GM21723 (cell line): ENCODE data around the gene DCC.

Source experiments
- ATAC-seq: cut with Tn5 transposase; IDR thresholded peaks from one replicate; pipeline ENCODE4 v1.9.1; 2021; ENCODE audit warnings: mild to moderate bottlenecking, moderate library complexity; ENCODE audit not compliant: unreplicated experiment

The DCC gene

GRCh38 chr18:52489396-52490306 is 149.7 kb downstream of the DCC start:
- ATAC-seq, result no peak

DNA sequence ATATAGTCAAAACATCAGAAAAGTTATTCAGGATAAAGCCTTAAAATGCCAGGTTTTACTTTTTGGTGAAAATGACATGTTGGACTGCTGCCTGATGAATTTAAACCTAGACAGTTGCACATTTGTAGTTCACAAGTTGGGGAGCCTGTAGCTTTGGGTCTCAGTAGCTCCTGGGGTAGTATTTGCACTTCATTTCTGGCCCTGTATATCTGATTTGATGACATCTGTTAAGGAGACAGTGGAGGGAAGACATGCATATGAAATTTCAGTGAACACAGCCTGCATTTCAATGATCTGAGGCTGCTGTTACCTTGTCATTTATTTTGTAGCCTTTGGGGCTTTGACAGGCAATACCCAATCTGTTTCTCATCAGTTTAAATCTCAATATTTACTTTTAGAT is 156.4 kb downstream of the DCC start:
- ATAC-seq, result no peak

- no peak for ATAC-seq
Observed at GRCh38 chr18:52499016-52499415, 159.0 kb downstream of the DCC start.

DNA sequence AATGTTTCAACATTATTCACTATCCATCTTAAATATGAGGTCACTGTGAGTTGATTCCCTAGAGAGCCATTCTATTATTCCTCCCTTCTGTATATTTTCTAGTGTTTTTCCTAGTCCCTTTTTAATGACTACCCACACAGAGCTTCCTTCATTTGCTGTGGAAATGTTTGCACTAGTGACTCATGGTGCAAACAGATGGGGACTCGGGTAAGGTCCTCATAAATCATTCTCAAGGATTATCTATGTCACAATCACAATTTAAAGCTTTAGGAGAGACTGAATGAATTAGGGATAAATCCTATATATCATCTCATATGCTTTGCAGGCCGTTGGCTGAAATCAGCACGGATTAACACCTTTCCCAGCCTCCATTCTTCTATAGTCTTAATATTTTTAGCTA is 159.6 kb downstream of the DCC start:
- ATAC-seq, result no peak

- ATAC-seq, result no peak
Observed at GRCh38 chr18:52504589-52504988, 164.6 kb downstream of the DCC start.

DNA sequence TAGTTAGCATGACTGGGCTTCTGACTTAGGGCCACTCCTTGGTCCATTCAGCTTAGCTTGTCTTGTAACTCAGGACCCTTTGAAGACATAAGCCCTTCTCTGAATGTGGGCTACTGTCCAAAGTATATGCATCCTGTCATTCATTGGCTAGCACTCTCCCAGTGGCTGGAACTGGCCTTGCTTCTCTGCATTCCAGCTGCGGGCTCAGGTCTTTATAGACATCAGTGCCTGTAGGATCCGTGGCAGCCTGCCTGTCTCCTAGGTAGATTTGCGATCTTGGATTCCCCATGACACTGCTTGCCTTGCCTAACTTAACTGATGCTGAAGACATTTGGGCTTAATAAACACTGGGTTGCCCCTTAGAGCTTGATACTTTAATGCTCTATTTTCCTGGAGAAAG is 170.1 kb downstream of the DCC start:
- ATAC-seq, result no peak

- no peak for ATAC-seq
Observed at GRCh38 chr18:52518086-52518485, 178.1 kb downstream of the DCC start.

DNA sequence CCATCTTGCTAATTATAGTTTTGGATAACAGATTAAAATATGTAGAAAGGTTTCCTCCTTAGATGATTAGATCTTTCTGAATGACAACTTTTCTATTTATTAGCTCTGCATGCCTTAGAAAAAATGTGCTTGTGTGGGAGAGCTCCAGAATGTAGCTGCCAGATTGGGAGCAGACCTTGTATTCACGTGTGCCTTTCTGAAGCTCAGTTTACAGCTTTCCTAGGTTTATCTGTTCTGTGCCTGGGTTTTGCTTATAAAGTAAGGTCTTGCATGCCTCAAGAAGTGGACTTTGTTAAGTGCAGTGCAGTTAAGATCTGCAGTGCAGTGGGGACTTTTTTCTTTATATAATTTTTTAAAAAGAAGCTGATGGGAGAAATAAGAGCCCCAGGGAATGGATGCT is 179.0 kb downstream of the DCC start:
- ATAC-seq, result no peak

GRCh38 chr18:52523566-52523965 is 183.6 kb downstream of the DCC start:
- no peak for ATAC-seq

GRCh38 chr18:52531836-52532235 is 191.8 kb downstream of the DCC start:
- ATAC-seq, result no peak

DNA sequence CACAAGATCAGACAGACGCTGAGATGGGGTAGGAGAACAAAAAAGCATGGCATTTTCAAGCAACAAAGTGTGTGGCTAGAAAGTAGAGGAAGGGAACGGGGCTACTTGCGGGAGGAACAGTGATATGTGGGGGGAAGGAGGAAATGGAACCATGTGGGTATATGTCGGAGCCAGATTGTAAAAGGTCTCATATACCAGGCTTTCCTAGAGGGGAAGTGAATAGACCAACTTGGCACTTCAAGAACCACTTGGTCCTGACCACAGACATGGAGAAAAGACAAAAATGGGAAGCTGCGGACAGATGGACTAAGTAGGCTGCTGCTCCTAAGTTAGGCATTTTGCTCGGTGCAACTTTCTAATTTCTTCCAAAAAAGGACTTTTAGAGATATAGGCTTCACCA is 196.0 kb downstream of the DCC start:
- no peak for ATAC-seq

DNA sequence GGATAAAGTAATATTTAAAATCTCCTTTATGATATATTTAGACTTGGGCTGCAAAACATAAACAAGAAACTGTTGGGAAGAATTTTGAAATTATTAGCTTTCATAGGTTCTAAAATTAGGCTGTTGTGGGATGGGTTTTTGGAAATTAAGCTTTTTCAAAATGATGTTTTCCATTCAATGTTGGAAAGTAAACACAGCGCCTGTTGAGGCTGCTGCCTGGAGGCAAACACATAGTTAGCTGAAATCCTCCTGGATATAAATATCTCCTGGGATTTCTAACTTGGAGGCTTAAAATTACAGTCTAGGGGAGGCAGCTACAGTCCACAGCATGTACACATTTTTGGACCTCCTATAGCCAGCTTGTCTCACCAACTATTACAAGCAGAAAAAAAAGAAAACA is 197.3 kb downstream of the DCC start:
- ATAC-seq, result no peak

DNA sequence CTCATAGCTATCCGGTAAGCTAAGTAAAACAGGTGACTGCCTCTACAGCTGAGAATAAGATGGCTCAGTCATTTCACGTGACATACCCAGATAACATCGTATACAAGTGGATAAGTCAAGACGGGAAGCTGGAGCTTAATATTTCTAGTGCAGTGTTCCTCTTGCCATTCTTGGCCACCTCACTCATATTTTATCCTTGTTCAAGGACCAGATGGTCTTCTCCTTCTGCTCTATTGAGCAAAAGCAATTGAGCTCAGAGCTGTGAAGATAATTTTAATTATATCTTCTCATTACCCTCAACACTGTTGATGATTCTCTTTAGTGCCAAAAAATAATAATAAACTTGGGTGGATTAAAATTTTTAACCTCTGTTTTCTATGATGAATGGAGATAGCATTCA is 201.1 kb downstream of the DCC start:
- no peak for ATAC-seq

DNA sequence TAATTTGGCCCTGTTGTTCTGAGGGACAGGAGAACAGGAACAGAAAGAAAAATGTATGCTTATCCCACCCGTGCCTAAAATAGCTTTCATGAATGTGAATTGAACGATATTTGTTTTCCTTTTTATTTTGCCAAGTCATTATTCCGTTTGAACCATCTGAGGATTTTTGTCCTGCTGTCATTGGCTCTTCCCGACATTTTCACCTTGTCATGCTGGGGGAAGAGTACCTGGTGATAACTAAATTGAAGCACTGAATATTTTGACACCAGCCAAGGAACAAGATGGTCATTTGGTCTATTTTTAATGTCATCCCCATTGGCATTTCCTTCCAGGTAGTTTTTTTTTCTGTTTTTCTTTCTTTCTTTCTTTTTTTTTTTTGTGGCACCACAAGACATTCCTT is 204.1 kb downstream of the DCC start:
- ATAC-seq, result no peak

- ATAC-seq, result no peak
Observed at GRCh38 chr18:52546686-52547346, 206.8 kb downstream of the DCC start.

- no peak for ATAC-seq
Observed at GRCh38 chr18:52553441-52553840, 213.4 kb downstream of the DCC start.

GRCh38 chr18:52554180-52554579 is 214.2 kb downstream of the DCC start:
- ATAC-seq, result no peak

GRCh38 chr18:52567360-52567759 is 227.4 kb downstream of the DCC start:
- no peak for ATAC-seq

DNA sequence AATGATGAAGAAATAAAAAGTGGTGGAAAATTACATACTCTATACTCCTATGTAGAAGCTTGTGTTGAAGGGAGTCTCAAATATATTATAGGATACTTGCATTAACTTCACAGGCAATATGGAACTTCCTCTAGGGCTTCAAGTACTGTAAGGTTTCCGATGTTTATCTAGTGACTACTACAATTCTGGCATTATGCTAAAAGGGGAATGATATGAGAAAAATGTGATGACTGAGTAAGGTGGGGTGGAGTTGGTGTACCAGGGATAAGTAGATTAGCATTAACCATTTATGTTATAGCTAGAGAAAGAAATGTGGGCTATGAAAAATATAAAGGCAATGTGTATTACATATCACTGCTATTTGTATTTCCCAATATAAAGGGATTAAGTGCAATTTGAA is 229.5 kb downstream of the DCC start:
- no peak for ATAC-seq

DNA sequence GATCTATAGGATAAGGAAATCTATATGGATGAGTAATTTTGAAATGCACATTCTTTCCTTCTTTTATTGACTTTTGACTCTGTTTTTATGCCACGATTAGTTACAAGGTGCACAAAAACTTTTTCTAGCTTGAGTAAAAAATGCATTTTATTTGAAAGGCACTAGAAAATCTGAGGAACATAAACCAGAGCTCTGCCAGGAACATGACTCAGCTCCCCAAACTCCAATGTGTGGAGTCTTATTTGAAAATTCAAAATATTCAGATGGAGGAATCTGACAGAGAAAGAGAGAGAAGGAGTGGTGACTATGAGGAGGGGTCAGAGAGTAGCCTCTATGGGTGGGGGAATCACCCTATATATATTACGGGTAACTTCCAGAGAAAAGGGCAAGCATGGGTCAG is 231.0 kb downstream of the DCC start:
- ATAC-seq, result no peak

DNA sequence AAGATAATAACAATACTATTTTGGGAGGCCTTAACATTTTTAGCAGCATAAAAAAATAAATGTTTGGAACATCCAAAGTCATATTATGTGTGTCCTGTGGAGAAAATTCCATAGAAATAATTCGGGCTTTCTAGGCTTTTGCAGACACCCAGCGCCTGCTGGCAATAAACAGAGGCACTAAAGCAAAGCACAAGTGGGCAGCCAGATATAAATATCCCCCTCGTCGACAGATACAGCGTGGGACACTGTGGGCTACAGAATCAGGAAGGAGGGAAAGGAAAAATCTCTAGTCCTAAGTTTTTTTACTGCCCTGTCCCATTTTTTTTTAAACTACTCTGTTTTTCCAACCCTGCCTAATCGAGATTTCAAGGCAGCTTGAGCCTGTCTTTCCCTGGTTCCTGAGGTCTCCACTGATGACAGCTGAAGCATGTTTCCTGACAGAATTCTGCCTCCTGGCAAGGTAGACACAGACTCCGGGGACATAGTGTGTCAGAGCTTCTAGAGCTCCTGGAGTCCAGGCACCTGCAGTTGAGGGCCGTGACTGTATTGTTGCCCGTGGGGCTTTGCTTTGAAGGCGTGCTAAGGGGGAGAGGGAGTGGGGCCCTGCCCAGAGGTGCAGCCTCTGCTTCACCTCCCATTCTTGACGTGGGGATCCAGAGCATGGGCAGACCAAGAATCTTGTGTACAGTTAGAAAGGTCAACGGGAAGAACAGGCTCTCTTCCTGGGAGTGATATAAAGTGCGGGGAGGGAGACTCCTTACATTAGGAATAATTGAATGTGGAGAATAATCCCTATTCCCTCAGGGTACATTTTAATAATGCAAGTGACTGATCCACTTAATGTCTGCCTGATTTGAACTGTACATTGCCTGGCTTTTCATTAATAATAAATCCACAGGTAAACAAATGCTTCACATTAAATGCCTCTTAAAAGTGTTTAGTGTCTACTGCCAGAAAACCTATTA is 232.3 kb downstream of the DCC start:
- ATAC-seq, result no peak
